GM21360 (cell line): ENCODE measurements around the gene SEPTIN10.
A peak's percentile ranks its signal among the peaks of the same experiment; 100 is the strongest.

ENCODE experiments used
- ATAC-seq: cut with Tn5 transposase; IDR thresholded peaks from one replicate; pipeline ENCODE4 v1.9.1; 2021; ENCODE audit warnings: mild to moderate bottlenecking, moderate library complexity; ENCODE audit not compliant: unreplicated experiment

The SEPTIN10 gene

GRCh38 chr2:109526442-109526970 lies 87.3 kb downstream of the SEPTIN10 start:
- no peak for ATAC-seq

- no peak for ATAC-seq
Measured at GRCh38 chr2:109525836-109526235, 87.9 kb downstream of the SEPTIN10 start.

- ATAC-seq = no peak
Measured at GRCh38 chr2:109523536-109524361, 90.0 kb downstream of the SEPTIN10 start.

DNA sequence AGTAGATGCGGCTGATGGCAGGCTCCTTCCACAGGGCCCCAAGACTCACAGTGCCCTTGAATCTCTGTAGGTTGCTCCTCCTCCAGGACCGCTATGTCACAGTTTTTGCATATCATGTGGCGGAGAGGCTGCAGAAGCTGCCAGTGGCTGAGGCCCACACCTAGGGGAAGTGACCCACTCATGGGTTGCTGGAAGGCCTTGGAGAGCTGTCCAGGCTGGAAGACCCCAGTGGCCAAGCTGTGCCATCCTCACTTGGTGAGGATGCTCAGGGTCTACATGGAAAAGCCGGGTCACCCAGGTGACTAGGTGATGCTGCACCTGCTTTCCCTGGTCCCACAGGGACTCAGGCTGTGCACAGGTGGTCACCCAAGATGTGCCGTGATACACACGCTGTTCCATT lies 90.6 kb downstream of the SEPTIN10 start:
- no peak for ATAC-seq

- no peak for ATAC-seq
Measured at GRCh38 chr2:109522063-109522374, 91.7 kb downstream of the SEPTIN10 start.

DNA sequence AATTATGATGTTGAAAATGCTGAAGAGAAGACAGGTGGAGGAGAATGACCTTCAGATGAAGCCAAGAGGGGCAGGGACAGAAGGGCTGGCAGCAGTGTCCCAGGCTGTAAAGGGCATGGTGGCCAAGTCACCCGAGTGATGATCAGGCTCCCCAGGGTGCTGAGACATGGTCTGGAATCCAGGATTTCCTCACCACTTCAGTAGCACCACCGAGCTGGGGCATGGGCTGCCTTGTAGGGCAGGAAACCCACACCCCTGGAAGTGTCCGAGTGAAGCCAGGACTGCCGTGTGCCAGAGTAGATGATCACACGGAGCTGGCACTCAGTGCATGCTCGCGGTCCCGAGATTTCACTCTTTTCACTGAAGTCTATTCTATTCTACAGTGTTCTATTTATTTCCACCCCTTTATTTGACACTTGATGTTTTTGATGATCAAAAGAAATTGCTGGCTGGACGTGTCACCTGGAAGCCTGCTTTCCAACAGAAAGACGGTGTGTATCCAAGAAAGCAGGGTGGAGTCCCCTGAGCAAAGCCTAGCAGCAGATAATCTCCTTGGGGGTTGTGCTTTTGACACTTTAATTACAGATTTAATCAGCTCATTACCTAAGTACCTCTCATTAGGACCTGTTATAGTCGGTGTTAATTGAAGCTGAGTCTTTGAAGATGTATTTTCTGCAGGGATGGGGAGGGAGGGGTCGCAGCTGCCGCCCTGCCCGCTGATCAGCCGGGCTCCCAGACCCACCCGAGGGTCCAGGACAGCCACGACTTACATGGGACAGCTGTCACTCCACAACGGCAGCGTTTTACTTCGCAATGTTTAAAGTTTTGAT lies 92.3 kb downstream of the SEPTIN10 start:
- ATAC-seq = no peak

- no peak for ATAC-seq
Measured at GRCh38 chr2:109519513-109519912, 94.3 kb downstream of the SEPTIN10 start.

- ATAC-seq = no peak
Measured at GRCh38 chr2:109517118-109517889, 96.5 kb downstream of the SEPTIN10 start.

DNA sequence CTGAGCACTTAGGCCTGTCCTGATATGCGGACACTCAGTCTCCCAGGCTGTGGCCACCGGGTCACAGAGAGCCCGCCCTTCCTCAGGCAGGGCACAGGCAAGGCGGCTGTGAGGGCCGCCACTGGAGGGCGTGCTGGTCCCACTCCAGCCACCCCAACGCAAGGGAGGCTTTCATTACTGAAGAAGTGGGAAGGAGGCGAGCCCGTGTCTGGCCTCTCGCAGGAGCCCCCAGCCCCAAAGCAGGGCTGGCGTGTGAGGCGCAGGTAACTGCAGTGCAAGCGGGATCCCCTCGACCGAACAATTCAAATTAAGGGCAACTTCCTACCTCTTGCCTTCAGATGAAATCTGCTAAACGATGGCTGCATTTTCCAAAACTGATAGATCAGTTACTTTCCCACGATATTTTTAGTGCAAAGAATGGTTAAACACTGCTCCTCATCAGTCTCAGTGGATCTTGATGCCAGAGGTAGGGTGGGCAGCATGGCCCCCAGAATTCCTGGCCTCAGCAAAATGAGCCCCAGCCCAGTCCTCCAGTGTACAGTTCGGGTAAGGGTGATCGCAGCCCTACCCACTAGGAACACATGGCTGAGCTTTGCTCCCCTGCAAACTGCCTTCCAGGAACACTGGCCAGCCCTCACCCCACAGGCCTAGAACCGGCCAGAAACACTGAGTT lies 97.2 kb downstream of the SEPTIN10 start:
- ATAC-seq = no peak

GRCh38 chr2:109514857-109515256 lies 98.9 kb downstream of the SEPTIN10 start:
- no peak for ATAC-seq

- ATAC-seq = peak; percentile 70
Measured at GRCh38 chr2:109513749-109514588, 99.8 kb downstream of the SEPTIN10 start.

DNA sequence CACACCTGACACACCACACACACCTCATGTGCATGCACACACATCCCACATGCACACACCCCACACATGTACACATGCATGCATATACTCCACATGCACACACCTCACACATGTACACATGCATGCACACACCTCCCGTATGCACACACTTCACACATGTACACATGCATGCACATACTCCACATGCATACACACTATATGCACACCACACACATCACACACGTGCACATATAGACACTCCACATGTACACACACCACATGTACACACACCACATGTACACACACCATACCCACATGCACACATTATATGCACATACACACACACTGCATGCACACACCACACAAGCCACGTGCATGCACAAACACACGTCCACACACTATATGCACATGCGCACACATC lies 100.5 kb downstream of the SEPTIN10 start:
- no peak for ATAC-seq

- ATAC-seq = no peak
Measured at GRCh38 chr2:109512076-109512475, 101.7 kb downstream of the SEPTIN10 start.

GRCh38 chr2:109511168-109511567 lies 102.6 kb downstream of the SEPTIN10 start:
- ATAC-seq = no peak

- ATAC-seq = no peak
Measured at GRCh38 chr2:109510136-109511028, 103.4 kb downstream of the SEPTIN10 start.

- ATAC-seq = no peak
Measured at GRCh38 chr2:109508556-109508955, 105.2 kb downstream of the SEPTIN10 start.

DNA sequence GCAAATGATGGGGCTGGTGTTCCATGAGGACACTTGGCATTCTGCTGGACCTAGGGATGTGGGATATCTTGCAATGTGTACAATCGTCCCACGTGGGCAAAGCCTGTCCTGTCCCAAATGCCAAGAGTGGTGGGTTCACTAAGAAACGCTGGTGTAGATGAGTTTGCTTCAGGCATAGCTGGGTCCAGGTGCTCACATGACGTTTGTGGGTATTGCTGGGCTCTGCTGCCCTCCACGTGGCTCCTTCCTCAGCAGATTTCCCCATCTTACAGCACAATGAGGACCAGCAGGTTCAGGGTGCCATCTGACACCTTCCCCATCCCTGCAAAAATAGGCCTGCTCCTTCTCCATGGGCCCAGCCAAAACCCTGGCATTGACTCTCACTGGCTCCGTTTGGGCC lies 105.9 kb downstream of the SEPTIN10 start:
- ATAC-seq = no peak

DNA sequence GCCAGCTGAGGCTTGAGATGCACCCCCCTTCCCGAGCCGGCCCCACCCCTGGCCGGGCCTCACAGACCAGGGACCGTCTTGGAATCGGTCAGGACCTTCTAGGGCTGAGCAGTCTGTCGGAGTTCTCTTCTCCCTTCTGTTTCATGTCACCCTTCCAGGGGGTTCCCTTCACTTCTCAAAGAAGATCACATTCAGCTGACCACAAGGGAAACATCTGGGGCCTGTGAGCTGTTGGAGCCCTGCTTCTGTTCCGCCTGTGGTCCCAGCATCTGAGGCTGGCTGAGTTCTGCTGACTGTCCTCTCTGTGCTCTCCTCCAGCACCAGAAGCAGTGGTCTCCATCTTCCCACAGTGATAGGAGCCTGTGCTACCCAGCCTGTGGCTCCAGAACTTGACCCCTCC lies 106.5 kb downstream of the SEPTIN10 start:
- no peak for ATAC-seq

- no peak for ATAC-seq
Measured at GRCh38 chr2:109503191-109503590, 110.6 kb downstream of the SEPTIN10 start.
